ENCODE data around the gene CXXC1.
"Not testable (repeated sequence)": the region's sequence is repeated elsewhere in the genome, so short reads cannot be mapped to it uniquely, and the experiment has no call there.

CXXC1 gene

GRCh38 chr18:50287441-50288347, at the start of gene CXXC1:
Gene CXXC1 (minus strand): TSS chr18:50287692. CDS start chr18:50287589, 103 bp downstream.
- peak; percentile 100 for DNase-seq

- no peak for DNase-seq
Observed at GRCh38 chr18:50334546-50335152, 47.2 kb upstream of the CXXC1 start.

GRCh38 chr18:50331691-50332090, 44.2 kb upstream of the CXXC1 start:
- DNase-seq: no peak

DNA sequence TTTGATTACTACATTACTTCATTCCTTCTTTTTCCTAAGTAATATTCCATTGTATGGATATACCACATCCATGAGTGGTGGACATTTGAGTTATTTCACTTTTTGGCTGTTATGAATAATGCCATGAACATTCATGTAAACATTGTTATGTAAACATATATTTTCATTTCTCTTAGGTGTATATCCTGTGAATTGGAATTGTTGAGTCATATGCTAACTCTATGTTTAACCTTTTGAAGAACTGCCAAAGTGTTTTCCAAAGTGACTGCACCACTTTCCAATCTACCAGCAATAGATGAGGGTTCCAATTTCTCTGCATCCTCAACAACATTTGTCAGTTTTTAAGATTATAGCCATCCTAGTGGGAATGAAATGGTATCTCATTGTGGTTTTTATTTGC, 42.7 kb upstream of the CXXC1 start:
- no peak for DNase-seq

- DNase-seq: no peak
Observed at GRCh38 chr18:50327983-50328382, 40.5 kb upstream of the CXXC1 start.

- no peak for DNase-seq
Observed at GRCh38 chr18:50320719-50321118, 33.2 kb upstream of the CXXC1 start.

DNA sequence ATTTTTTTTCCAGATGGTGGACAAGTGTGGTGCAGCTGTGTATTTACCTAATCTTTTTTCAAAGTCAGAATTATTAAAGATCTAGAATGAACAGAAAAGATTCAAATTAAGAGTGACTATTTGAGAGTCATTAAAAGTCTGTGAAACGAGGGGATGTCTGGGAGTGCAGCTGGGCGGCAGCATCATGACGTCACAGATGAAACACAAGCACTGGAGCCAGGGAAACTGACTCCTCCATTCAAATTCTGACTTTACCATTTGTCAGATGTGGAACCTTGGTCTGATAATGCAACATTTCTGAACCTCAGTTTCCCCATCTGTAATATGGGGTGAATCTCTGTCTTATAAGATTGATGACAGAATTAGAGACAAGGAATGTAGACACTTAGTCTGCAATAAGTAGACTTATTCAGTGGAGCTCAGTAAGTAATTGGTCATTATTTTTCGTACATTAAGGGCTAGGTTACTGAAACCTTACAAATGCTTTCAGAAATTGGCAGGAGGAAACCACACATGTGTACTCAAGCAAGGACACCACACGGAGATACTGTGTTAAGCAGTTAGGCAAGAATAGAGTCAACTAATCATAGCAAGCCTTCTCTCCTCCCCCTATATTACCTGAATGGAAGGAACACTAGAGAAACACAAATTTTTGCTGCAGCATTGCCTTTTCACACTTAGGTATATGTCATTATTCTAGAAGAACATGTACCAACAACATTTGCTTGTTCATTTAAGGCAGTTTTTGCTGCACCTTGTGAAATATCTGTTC, 27.8 kb upstream of the CXXC1 start:
- DNase-seq: no peak

- no peak for DNase-seq
Observed at GRCh38 chr18:50313873-50314460, 26.5 kb upstream of the CXXC1 start.

DNA sequence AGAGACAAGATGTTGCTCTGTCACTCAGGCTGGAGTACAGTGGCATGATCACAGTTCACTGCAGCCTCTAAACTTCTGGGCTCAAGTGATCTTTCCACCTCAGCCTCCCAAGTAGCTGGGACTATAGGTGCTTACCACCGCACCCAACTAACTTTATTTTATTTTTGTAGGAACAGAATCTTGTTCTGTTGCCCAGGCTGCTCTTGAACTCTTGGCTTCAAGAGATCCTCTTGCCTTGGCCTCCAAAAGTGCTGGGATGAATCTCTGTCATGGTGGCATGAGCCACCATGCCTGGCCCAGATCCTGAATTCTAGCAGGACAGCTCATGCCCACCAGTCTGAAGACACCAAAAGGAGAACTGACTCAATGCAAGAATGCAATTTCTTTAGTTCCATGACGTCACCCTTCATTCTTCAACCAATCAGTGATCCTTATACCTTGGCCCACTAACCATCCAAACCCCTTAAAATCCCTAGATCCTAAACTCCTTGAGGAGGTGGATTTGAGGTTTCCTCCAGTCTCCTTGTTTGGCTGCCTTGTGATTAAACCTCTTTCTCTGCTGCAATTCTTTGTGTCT, 25.6 kb upstream of the CXXC1 start:
- DNase-seq: no peak

DNA sequence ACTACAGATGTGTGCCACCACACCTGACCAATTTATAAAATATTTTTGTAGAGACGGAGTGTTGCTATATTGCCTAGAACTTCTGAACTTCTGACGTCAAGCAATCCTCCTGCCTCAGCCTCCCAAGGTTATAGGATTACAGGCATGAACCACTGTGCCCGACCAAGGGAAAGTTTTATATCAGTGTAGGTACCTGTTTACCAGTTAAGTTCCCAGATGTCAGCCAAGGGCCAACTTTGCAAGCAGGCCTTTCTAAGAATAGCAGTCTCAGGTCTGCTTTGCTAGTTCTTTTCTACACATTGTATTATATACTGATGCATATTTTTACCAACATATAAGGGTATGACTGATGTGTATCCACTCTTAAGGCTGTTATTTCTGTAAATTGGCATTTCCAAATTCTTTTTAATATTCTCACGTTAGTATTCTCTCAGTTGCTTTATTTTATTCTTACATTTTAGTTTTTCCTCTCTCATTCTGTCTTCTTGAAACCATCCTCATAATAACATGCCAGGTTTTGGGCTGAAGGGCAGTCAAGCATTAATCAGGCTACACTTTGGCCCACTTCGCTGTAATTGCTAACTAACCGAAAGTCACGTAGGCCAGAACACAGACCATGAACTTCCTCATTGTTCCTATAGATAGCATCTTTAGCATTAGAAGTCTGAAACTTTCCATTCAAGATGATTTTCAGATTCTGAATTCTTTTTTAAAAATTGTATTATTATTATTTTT, 25.0 kb upstream of the CXXC1 start:
- peak; percentile 55 for DNase-seq

GRCh38 chr18:50311650-50312049, 24.2 kb upstream of the CXXC1 start:
- no peak for DNase-seq

DNA sequence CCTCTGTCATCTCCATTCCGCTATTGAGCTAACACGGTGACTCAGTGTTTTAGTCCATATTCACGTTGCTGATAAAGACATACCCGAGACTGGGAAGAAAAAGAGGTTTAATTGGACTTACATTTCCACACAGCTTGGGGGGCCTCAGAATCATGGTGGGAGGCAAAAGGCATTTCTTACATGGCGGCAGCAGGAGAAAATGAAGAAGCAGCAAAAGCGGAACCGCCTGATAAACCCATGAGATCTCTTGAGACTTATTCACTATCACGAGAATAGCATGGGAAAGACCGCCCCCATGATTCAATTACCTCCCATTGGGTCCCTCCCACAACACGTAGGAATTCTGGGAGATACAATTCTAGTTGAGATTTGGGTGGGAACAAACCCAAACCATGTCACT, 22.6 kb upstream of the CXXC1 start:
- DNase-seq: no peak

GRCh38 chr18:50308851-50309250, 21.4 kb upstream of the CXXC1 start:
- not testable (repeated sequence) for DNase-seq

DNA sequence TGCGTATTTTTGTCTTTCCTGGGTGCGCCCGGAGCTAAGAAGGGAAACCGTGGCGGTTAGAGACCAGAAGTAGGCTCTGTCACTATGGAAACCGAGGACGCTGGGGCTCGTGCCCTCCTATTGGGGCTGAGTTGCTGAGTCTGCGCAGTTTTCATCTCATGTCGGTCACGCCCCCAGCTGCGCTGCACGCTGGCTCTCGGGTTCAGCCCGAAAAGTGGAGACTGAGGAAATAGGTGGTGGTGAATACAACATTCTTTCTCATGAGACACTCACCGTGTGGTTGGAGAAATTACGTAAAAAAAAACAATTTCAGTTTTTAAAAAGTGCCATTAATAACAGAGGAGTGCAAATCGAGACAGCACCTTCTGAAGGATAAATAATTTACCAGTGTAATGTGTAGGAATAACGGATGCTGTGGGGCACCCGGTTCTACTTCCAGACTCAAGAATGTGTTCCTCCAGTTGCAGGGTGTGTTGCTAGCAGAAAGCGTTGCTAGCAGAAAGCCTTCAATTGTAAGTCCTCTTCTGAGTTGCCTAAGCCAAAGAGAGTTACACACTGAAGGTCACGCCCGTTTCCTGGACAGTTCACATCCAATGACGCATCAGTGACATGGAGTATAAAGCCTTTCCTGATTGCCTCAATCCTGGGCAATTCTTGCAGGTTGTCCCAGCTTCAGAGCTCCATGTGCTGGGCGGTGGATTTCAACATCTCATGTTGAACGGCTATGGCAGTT, 20.4 kb upstream of the CXXC1 start:
- DNase-seq: peak; percentile 99

DNA sequence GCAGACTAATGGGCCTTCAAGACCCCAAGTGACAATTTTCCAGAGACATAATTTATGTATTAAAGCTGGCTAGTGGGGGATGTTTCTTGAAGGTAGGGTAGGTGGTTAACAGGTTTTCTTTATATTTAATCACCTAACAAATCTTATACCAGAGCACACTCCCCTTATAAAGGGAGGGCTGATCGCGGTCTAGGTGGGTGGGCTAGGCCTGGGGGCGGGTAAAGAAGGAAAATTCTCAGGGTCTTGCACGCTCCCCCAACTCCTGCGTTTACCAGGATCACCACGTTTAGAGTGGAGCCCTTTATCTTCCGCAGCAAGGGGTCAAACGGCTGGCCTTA, 19.9 kb upstream of the CXXC1 start:
- no peak for DNase-seq

- DNase-seq: no peak
Observed at GRCh38 chr18:50306944-50307343, 19.5 kb upstream of the CXXC1 start.

DNA sequence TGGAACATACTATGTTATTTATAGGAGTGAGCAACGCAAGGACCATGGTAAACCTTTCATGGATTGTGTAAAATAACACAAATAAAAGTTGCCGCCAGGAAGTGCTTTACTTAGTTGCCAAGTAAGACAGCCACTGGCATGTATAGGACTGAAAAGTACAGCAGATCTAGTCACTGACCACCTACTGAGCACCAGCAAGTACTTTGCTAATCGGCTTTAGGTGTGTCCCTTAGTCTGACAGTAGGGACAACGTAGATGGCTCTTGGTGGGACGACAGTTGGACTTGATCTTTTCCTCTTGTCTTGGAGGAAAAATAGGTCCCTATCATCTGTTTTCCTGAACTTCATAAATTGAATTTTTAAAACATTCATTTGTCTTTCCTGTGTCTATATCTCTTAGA, 13.6 kb upstream of the CXXC1 start:
- DNase-seq: no peak

DNA sequence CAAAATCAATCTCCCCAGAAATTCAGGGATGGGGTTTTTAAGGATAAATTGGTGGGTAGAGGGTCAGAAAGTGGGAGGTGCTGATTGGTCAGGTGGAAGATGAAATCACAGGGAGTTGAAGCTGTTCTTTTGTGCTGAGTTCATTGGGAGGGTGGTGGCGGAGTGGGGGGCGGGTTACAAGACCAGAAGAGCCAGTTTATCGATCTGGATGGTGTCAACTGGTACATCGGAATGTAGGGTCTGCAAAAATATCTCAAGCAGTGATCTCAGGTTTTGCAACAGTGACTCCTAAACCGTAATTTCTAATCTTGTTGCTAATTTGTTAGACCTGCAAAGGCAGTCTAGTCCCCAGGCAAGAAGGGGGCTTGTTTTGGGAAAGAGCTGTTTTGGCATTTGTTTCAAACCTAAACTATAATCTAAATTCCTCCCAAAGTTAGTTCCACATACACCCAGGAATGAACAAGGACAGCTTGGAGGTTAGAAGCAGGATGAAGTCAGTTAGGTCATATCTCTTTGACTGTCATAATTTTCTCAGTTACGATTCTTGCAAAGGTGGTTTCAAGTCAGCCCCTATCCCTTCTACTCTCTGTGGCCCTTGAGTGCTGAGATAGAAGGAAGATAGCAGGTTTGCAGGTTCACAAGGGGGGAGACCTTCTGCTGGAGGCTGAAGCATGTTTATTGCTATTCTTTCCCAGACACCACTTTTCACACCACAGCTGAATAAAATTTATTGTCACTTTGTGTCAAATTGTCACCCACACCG, 12.3 kb upstream of the CXXC1 start:
- DNase-seq: no peak

GRCh38 chr18:50298443-50299284, 11.2 kb upstream of the CXXC1 start:
- DNase-seq: no peak

Measured in GF-D8 (cell line).